Cardiac muscle cell (in vitro differentiated cells and primary cell): ENCODE measurements around the gene PMM2. TPM values are rescaled to one million over a fixed set of nuclear protein-coding genes. Genes with fewer than 3 reads are reported as not detected.

Source experiments
- DNase-seq, 2 donors: peaks; one replicate each; pipeline versions ENCODE4 v3.0.0 to v3.0.0-alpha.2; 2010 to 2017; ENCODE audit warnings: low read depth in 1 of 2, low spot score in 1 of 2
- H3K27ac ChIP-seq: fragments of 200-600 bp; sonication (generic); 2 replicates; pipeline ENCODE4 v1.5.1; 2016
- H3K27me3 ChIP-seq: fragments of 200-600 bp; sonication (generic); 2 replicates; pipeline ENCODE4 v1.6.0; 2016; ENCODE audit warnings: control low read depth
- H3K36me3 ChIP-seq: fragments of 200-600 bp; sonication (generic); 2 replicates; pipeline ENCODE4 v1.5.1; 2016; ENCODE audit warnings: control low read depth
- H3K4me1 ChIP-seq: fragments of 200-600 bp; sonication (generic); 2 replicates; pipeline ENCODE4 v1.8.1; 2017; ENCODE audit warnings: low read depth, mild to moderate bottlenecking, mixed run types
- H3K4me3 ChIP-seq: fragments of 200-600 bp; sonication (generic); 2 replicates; pipeline ENCODE4 v1.5.1; 2016; ENCODE audit warnings: mild to moderate bottlenecking
- H3K9me3 ChIP-seq: fragments of 200-600 bp; sonication (generic); 2 replicates; pipeline ENCODE4 v1.5.1; 2017; ENCODE audit warnings: low read depth, mild to moderate bottlenecking, control low read depth
- CTCF ChIP-seq: IDR thresholded peaks from 2 replicates; pipeline ENCODE4 v1.5.1; 2012; ENCODE audit warnings: low read depth, mild to moderate bottlenecking, low read length
- polyA plus RNA-seq: library from polyadenylated mRNA; unstranded; fragments of >200 nt; fragmentation: Nextera tagmentation; extraction: Ambion mirVana; gene quantifications from 2 replicates; pipeline ENCODE4 v1.2.1, GENCODE V29; 2016
- total RNA-seq: library from RNA; depleted of rRNA; stranded (reverse); fragments of >200 nt; gene quantifications from 2 replicates; pipeline ENCODE4 v1.2.3, GENCODE V29; 2016

Gene PMM2
- total and polyA plus RNA-seq, 2 experiments from 2014 or later, result 12.9 to 14.2 TPM

GRCh38 chr16:8848939-8849391, 51.3 kb downstream of the PMM2 start:
- H3K4me1 ChIP-seq, result no peaks in the 10 kb centered on the region
- peak overlapping the region; percentile 23 for H3K27ac ChIP-seq
- H3K4me3 ChIP-seq, result no peak overlapping the region
- no peak for TF ChIP-seq CTCF
- no peaks in the 10 kb centered on the region for H3K9me3 ChIP-seq
- peaks cover 8% of the 10 kb centered on the region for H3K36me3 ChIP-seq
- peak in 1 of 2 donors; percentile 49 for DNase-seq
- no peaks in the 10 kb centered on the region for H3K27me3 ChIP-seq

GRCh38 chr16:8849411-8850011, 51.9 kb downstream of the PMM2 start:
- Histone ChIP-seq H3K9me3 (no peaks in the 10 kb centered on the region), H3K4me3 (no peak overlapping the region), H3K4me1 (no peaks in the 10 kb centered on the region), H3K36me3 (peaks cover 11% of the 10 kb centered on the region), H3K27ac (peak overlapping the region; percentile 23), H3K27me3 (no peaks in the 10 kb centered on the region)
- peak in 1 of 2 donors; percentile 84 for DNase-seq
- TF ChIP-seq CTCF, result no peak

- TF ChIP-seq CTCF, result no peak
- H3K9me3 ChIP-seq, result no peaks in the 10 kb centered on the region
- DNase-seq, result peak in 1 of 2 donors; percentile 90
- H3K27ac ChIP-seq, result no peak overlapping the region
- H3K4me3 ChIP-seq, result no peak overlapping the region
- no peaks in the 10 kb centered on the region for H3K4me1 ChIP-seq
- no peaks in the 10 kb centered on the region for H3K27me3 ChIP-seq
- H3K36me3 ChIP-seq, result peaks cover 11% of the 10 kb centered on the region
Observed at GRCh38 chr16:8850279-8850885, 52.7 kb downstream of the PMM2 start.

GRCh38 chr16:8851761-8852403, 54.2 kb downstream of the PMM2 start:
- DNase-seq, result no peak
- H3K27ac ChIP-seq, result no peak overlapping the region
- H3K4me1 ChIP-seq, result no peaks in the 10 kb centered on the region
- H3K36me3 ChIP-seq, result peaks cover 11% of the 10 kb centered on the region
- no peak overlapping the region for H3K4me3 ChIP-seq
- TF ChIP-seq CTCF, result no peak
- no peaks in the 10 kb centered on the region for H3K9me3 ChIP-seq
- H3K27me3 ChIP-seq, result no peaks in the 10 kb centered on the region

- no peaks in the 10 kb centered on the region for H3K9me3 ChIP-seq
- H3K27ac ChIP-seq, result peak overlapping the region; percentile 48
- H3K36me3 ChIP-seq, result peaks cover 11% of the 10 kb centered on the region
- H3K27me3 ChIP-seq, result no peaks in the 10 kb centered on the region
- H3K4me1 ChIP-seq, result no peaks in the 10 kb centered on the region
- no peak for DNase-seq
- no peak for TF ChIP-seq CTCF
- no peak overlapping the region for H3K4me3 ChIP-seq
Observed at GRCh38 chr16:8852534-8852933, 54.9 kb downstream of the PMM2 start.
